ENCODE data around the gene SGK1. TPM values are rescaled to one million over a fixed set of nuclear protein-coding genes. Genes with fewer than 3 reads are reported as not detected.
"Not testable (repeated sequence)": the region's sequence is repeated elsewhere in the genome, so short reads cannot be mapped to it uniquely, and the experiment has no call there.

The SGK1 gene
- total RNA-seq, 1 experiment from 2014 or later, result 42.6 TPM

- no TSS peak for BruUV-seq (replicated peaks)
- H3K4me3 Mint-ChIP-seq (ENCODE audit: unreplicated experiment), result no peak overlapping the region
- H3K9me3 Mint-ChIP-seq (ENCODE audit: unreplicated experiment), result no peaks in the 10 kb centered on the region
- TF ChIP-seq, protein P1, sequence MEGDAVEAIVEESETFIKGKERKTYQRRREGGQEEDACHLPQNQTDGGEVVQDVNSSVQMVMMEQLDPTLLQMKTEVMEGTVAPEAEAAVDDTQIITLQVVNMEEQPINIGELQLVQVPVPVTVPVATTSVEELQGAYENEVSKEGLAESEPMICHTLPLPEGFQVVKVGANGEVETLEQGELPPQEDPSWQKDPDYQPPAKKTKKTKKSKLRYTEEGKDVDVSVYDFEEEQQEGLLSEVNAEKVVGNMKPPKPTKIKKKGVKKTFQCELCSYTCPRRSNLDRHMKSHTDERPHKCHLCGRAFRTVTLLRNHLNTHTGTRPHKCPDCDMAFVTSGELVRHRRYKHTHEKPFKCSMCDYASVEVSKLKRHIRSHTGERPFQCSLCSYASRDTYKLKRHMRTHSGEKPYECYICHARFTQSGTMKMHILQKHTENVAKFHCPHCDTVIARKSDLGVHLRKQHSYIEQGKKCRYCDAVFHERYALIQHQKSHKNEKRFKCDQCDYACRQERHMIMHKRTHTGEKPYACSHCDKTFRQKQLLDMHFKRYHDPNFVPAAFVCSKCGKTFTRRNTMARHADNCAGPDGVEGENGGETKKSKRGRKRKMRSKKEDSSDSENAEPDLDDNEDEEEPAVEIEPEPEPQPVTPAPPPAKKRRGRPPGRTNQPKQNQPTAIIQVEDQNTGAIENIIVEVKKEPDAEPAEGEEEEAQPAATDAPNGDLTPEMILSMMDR (IDR thresholded peaks at IDR 0.05; ENCODE audit: insufficient read depth in 1 of 2, low read depth in 1 of 2, low read length in 1 of 2, severe bottlenecking in 1 of 2, unreplicated experiment in 1 of 2), result no peak
- Histone ChIP-seq H3K27me3 (replicated peaks; ENCODE audit: control insufficient read depth, insufficient read depth, low read length) (no peaks in the 10 kb centered on the region), H3K36me3 (ENCODE audit: control insufficient read depth, insufficient read depth, low read length) (no peaks in the 10 kb centered on the region), H3K9me3 (peaks cover under 1% of the 10 kb centered on the region; the same call in 1 of the 2 replicates), H3K4me3 (ENCODE audit: low read depth, low read length) (no peak overlapping the region), H3K4me1 (peaks cover 58% of the 10 kb centered on the region)
- H3K27ac Mint-ChIP-seq (ENCODE audit: unreplicated experiment), result peak overlapping the region; percentile 59
- peaks cover 14% of the 10 kb centered on the region for H3K4me1 Mint-ChIP-seq (ENCODE audit: low read depth, unreplicated experiment)
- H3K27me3 Mint-ChIP-seq (ENCODE audit: insufficient read depth, unreplicated experiment), result no peaks in the 10 kb centered on the region
- H3K36me3 Mint-ChIP-seq (ENCODE audit: insufficient read depth, unreplicated experiment), result peaks cover under 1% of the 10 kb centered on the region
- intact Hi-C loops (cut with micrococcal nuclease; ENCODE audit: unreplicated experiment), result loop anchor here (1.0 to 2.0 kb wide), 2 partner anchors 15 to 181 kb away; no protein-coding TSS in a partner anchor
- ChIA-PET POLR2A (interaction anchor here (1.1 kb wide), 1 partner anchor 24 kb away, joined by 3 read pairs; no protein-coding TSS in a partner anchor), CTCF (interaction anchor here (0.5 to 1.8 kb wide), 5 partner anchors 15 to 493 kb away, joined by 3 to 6 read pairs (median 3); no protein-coding TSS in a partner anchor)
- DNase-seq, result peak in 1 of 2 experiments; percentile 74
These were observed 119.8 kb downstream of the SGK1 start for GRCh38 chr6:134198093-134198492.

DNA sequence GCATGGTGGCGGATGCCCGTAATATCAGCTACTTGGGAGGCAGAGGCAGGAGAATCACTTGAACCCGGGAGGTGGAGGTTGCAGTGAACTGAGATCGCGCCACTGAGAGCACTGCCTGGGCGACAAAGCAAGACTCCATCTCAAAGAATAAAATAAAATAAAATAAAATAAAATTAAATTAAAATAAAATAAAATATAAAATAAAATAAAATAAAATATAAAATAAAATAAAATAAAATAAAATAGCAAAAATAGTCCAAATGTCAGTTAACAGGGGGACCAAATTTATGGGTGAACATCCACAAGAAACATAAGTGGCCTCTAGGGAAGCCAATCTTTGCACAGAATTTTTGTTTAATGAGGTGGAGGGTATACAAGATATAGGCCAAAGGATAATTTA lies 120.2 kb downstream of the SGK1 start:
- DNase-seq; H3K36me3 Mint-ChIP-seq (ENCODE audit: insufficient read depth, unreplicated experiment); H3K9me3 ChIP-seq; POLR2A ChIA-PET; H3K9me3 Mint-ChIP-seq (ENCODE audit: unreplicated experiment); H3K4me3 Mint-ChIP-seq (ENCODE audit: unreplicated experiment); H3K36me3 ChIP-seq (ENCODE audit: control insufficient read depth, insufficient read depth, low read length); BruUV-seq (replicated peaks); H3K27me3 Mint-ChIP-seq (ENCODE audit: insufficient read depth, unreplicated experiment); H3K27me3 ChIP-seq (replicated peaks; ENCODE audit: control insufficient read depth, insufficient read depth, low read length); H3K4me3 ChIP-seq (ENCODE audit: low read depth, low read length): not testable (repeated sequence)
- intact Hi-C loops (cut with micrococcal nuclease; ENCODE audit: unreplicated experiment), result loop anchor here (1.0 to 2.0 kb wide), 2 partner anchors 14 to 181 kb away; no protein-coding TSS in a partner anchor
- peak overlapping the region; percentile 59 for H3K27ac Mint-ChIP-seq (ENCODE audit: unreplicated experiment)
- CTCF ChIA-PET, result interaction anchor here (0.5 to 1.8 kb wide), 4 partner anchors 14 to 88 kb away, joined by 3 to 6 read pairs (median 3); no protein-coding TSS in a partner anchor
- H3K4me1 Mint-ChIP-seq (ENCODE audit: low read depth, unreplicated experiment), result peaks cover 18% of the 10 kb centered on the region
- H3K4me1 ChIP-seq, result peaks cover 61% of the 10 kb centered on the region

- Histone ChIP-seq H3K36me3 (ENCODE audit: control insufficient read depth, insufficient read depth, low read length) (no peaks in the 10 kb centered on the region), H3K9me3 (no peaks in the 10 kb centered on the region), H3K4me1 (peaks cover 62% of the 10 kb centered on the region), H3K27me3 (replicated peaks; ENCODE audit: control insufficient read depth, insufficient read depth, low read length) (no peaks in the 10 kb centered on the region), H3K4me3 (ENCODE audit: low read depth, low read length) (no peak overlapping the region)
- H3K9me3 Mint-ChIP-seq (ENCODE audit: unreplicated experiment), result no peaks in the 10 kb centered on the region
- TF ChIP-seq, protein P1 (IDR thresholded peaks at IDR 0.05; ENCODE audit: insufficient read depth in 1 of 2, low read depth in 1 of 2, low read length in 1 of 2, severe bottlenecking in 1 of 2, unreplicated experiment in 1 of 2), result no peak
- BruUV-seq (replicated peaks), result no TSS peak
- ChIA-PET POLR2A (no interaction called here), CTCF (no interaction called here)
- H3K27me3 Mint-ChIP-seq (ENCODE audit: insufficient read depth, unreplicated experiment), result no peaks in the 10 kb centered on the region
- intact Hi-C loops (cut with micrococcal nuclease; ENCODE audit: unreplicated experiment), result no loop called here
- peak overlapping the region; percentile 59 for H3K27ac Mint-ChIP-seq (ENCODE audit: unreplicated experiment)
- H3K36me3 Mint-ChIP-seq (ENCODE audit: insufficient read depth, unreplicated experiment), result no peaks in the 10 kb centered on the region
- no peak overlapping the region for H3K4me3 Mint-ChIP-seq (ENCODE audit: unreplicated experiment)
- DNase-seq, result no peak
- peaks cover 21% of the 10 kb centered on the region for H3K4me1 Mint-ChIP-seq (ENCODE audit: low read depth, unreplicated experiment)
These were observed 121.2 kb downstream of the SGK1 start for GRCh38 chr6:134196568-134197193.

Data from Caco-2 (cell line).